ENCODE results near the gene TNFRSF9.

Gene TNFRSF9

GRCh38 chr1:7878027-7878426, 62.6 kb downstream of the TNFRSF9 start:
- no peak for DNase-seq (ENCODE audit: extremely low read depth in 1 of 2, low read depth in 1 of 2)

GRCh38 chr1:7873801-7874795, 66.5 kb downstream of the TNFRSF9 start:
- no peak for DNase-seq (ENCODE audit: extremely low read depth in 1 of 2, low read depth in 1 of 2)

- no peak for DNase-seq (ENCODE audit: extremely low read depth in 1 of 2, low read depth in 1 of 2)
These were observed 69.5 kb downstream of the TNFRSF9 start for GRCh38 chr1:7871136-7871535.

- no peak for DNase-seq (ENCODE audit: extremely low read depth in 1 of 2, low read depth in 1 of 2)
These were observed 71.3 kb downstream of the TNFRSF9 start for GRCh38 chr1:7869136-7869920.

- no peak for DNase-seq (ENCODE audit: extremely low read depth in 1 of 2, low read depth in 1 of 2)
These were observed 72.4 kb downstream of the TNFRSF9 start for GRCh38 chr1:7868070-7868780.

GRCh38 chr1:7865978-7866377, 74.7 kb downstream of the TNFRSF9 start:
- DNase-seq (ENCODE audit: extremely low read depth in 1 of 2, low read depth in 1 of 2): no peak

Data from activated CD8-positive, alpha-beta memory T cell treated with anti-CD3 and anti-CD28 coated beads for 1 hour (primary cell).